CD4-positive, alpha-beta T cell treated with Interferon alpha-2 for 1 hour (primary cell): ENCODE measurements around the gene NPPA.

Source experiments
- DNase-seq, 2 donors: peaks; one replicate each; pipeline ENCODE4 v3.0.0-alpha.2; 2020 to 2022

NPPA gene

DNA sequence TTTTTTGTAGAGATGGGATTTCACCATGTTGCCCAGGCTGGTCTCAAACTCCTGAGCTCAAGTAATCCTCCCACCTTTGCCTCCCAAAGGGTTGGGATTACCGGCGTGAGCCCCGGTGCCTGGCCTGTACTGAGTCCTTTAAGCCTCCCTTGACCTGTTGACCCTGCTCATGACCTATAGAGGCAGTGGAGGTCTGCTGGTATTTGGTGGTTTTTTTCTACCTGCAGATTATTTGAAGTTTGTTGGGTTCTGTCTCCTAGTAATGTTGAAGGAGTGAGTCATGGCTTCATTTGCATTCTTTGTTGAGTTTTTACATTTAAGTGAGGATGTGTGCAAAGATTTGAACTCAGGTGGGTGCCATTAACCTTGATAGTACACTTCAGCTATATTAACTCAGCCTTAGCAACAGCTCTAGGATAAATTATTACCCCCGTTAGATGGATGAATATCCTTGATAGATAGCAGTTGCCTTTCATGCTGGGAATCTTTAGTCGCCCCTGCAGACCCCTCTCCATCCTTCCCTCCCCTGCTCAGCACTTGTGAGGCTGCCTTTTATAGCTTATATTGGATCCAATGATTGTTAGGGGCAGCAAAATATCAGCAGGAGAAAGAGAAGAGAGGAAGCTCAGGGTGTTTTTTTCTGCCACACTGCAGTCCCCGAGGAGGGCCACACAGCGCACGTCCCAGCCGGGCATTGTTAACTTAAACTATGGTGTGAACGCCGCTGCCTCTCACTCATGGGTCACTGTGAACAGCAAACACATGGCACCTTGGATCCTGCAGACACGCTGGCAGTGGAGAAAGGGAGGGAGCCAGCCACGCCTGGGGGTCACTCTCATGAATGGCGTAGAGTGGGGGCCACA is 26.0 kb upstream of the NPPA start:
- DNase-seq = no peak

GRCh38 chr1:11872545-11872944 is 25.0 kb upstream of the NPPA start:
- DNase-seq = no peak

DNA sequence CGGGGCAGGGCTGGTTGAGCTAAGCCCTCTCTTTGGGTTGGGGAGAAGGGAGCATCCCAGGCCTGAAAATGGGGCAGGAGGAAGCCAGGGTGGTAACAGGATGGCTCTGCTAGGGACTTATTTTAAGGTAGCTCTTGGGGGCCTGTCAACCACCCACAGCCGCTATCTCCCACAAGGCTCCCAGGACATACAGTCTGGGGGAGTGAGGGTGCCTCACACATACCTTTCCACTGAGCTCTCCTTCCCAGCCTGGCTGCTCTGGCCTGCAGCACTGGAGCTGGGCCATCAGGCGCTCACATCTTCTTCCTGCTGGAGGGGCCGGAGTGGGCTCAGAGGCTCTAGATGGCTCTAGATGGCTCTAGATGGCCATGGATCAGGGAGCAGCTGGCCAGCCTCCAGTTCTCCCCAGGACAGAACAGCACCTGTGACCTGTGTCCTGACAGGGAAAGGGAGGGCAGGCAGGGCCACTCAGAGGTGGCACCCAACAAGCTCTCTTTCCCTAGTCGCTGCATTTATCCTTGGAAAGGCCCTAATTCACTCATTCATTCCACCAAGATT is 22.1 kb upstream of the NPPA start:
- no peak for DNase-seq

GRCh38 chr1:11869104-11869503 is 21.5 kb upstream of the NPPA start:
- DNase-seq = no peak

DNA sequence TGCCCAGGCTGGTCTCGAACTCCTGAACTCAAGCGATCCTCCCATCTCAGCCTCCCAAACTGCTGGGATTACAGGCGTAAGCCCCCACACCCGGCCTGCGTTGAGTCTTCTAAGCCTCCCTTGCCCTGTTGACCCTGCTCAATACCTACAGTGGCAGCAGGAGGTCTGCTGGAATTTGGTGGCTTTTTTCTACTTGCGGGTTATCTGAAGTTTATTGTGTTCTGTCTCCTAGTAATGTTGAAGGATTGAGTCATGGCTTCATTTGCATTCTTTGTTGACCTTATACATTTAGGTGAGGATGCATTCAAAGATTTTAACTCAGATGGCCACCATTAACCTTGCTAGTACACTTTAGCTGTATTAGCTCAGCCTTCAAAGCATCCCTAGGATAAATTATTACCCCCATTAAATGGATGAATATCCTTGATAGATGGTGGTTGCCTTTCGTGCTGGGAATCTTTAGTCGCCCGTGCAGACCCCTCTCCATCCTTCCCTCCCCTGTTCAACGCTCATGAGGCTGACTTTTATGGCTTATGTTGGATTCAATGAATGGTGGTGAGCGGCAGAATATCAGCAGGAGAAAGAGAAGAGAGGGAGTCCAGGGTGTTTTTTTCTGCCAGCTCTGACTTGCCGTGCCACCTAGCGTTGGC is 20.9 kb upstream of the NPPA start:
- DNase-seq = no peak

DNA sequence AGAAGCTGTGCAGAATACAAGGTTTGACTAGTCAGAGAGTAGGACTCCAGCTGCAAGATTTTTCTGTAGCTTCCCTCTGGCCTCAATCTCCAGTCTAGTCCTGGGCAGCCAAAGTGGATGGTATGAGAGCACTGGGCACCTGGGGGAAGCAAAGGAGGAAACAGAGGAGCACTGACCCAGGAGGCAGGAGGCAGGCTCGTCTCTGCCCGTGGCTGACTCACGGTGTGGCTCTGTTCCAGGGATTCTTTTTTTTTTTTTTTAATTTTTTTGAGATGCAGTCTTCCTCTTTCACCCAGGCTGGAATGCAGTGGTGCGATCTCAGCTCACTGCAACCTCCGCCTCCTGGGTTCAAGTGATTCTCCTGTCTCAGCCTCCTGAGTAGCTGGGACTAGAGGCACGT is 15.3 kb upstream of the NPPA start:
- no peak for DNase-seq

DNA sequence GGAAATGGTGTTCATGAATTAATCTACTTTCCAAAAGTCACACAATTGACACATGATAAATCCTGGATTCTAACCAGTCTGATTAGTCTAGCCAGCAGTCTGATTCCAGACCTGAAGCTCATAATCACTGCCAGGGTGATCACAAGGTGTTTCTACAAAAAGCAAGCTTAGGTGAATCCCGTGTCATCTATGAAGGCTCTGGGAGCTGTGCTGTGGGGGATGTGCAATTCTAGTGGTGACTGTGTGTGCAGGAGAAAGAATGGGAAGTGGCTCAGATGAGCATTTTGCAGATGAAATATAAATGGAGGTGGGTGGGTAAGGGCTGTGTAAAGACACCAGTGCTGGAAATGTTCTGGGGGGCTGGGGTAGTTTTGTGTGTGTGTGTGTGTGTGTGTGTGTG is 13.0 kb upstream of the NPPA start:
- no peak for DNase-seq

GRCh38 chr1:11860083-11860482 is 12.5 kb upstream of the NPPA start:
- no peak for DNase-seq

DNA sequence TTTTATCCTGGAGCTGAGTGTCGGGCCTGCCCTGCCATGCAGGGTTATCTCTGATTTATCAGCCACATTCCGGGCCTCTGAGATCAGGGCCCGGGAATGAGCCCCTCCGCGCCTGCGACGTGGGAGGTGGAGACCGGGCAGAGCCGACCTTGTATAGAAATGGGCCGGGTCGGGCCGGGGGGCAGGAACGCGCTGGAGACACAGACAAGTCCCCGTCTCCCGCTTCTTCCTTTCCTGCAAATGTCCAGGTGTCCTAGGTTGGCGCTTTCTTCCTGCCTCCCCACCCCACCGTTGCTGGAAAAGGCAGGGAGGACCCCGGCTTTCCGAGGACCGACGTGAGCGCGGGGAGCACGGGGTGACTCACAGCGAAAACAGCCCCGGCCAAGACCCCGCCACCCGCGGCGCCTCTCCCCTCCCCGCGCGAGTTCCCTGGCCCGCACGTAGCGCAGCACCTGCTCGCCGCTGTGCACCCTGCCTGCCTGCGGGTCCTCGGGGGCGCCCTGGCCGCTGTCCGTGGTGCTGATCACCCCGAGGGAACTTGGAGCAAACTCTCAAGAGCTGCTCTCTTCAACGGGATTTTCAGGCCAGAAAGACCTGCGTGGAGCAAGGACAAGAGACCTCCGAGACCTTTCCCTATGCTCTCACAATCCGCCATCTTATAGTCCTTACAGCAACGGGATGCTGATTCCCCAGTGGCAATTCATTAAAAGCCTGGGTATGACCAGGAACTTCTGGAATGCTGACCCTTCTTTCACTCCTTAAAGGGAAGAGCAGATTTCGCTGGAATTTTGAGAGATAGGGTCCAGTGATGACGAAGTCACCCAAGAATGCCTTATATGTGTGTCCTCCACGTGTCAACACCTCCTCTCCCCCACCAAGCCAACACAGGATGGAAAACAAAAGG is 11.6 kb upstream of the NPPA start:
- peak; percentile 57 to 63 for DNase-seq

DNA sequence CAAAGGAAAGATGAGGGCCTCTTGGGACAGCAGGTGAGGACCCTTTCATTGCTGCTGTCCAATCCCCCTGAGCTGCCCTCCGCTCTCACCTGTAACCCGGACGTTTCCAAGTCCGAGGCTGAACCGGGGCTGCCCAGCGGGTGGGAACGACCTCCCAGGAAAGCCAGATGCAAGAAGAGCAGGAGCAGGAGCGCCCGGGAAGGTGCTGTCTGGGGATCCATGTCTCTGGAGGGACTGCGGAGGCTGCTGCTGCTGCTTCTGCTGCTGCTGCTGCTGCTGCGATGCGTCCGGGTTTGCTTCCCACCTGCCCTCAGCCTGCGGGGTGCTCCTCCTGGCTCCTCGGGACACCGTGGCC is 11.0 kb upstream of the NPPA start, which contains the start of gene NPPB:
NPPB (minus strand) TSS at position 333 of the 355 bp plus-strand sequence; CDS start at position 221, 112 bp downstream.
- DNase-seq = no peak

DNA sequence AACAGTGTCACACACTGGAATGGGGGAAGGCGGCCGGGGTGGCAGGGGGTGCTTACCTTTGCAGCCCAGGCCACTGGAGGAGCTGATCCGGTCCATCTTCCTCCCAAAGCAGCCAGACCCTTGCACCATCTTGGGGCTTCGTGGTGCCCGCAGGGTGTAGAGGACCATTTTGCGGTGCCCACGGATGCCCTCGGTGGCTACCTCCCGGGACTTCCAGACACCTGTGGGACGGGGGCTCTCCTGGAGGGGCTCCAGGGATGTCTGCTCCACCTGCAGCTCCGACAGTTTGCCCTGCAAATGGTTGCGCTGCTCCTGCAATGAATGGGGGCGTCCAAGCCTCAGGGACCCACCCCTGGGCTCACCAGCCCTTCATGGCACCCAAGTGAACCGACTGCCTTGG is 10.6 kb upstream of the NPPA start:
- no peak for DNase-seq

- DNase-seq = no peak
Observed at GRCh38 chr1:11857164-11857851, 9.7 kb upstream of the NPPA start.

GRCh38 chr1:11856698-11857097 is 9.1 kb upstream of the NPPA start:
- no peak for DNase-seq

DNA sequence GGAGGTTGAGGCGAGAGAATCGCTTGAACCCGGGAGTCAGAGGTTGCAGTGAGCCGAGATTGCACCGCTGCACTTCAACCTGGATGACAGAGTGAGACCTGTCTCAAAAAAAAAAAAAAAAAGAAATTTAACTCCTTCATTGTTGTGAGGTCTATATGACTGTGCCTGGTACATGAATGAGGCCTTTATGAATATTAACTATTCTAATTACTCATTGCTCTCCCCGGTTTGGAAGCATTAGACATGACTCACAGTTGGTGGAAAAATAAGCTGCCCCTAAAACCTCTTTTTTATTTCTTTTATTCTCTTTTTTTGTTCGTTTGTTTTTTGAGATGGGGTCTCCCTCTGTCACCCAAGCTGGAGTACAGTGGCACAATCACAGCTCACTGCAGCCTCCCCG is 7.8 kb upstream of the NPPA start:
- no peak for DNase-seq

GRCh38 chr1:11854519-11854918 is 6.9 kb upstream of the NPPA start:
- DNase-seq = no peak

DNA sequence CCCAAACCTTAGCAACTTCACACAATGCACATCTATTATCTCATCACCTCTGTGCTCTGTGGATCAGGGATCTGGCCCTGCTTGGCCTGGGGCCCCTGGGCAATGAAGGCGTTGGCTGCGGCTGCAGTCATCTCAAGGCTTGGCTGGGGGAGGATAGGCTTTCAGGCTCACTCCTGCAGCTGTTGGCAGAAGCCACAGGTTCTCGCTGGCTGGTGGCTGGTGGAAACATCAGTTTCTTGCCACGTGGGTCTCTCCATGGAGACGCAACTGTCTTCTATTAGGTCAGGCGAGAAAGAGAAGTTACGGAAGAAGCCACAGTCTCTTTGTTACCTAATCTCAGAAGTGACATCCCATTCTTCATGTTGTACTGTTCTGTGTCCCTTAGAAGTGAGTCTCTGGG is 3.6 kb upstream of the NPPA start:
- DNase-seq = no peak

DNA sequence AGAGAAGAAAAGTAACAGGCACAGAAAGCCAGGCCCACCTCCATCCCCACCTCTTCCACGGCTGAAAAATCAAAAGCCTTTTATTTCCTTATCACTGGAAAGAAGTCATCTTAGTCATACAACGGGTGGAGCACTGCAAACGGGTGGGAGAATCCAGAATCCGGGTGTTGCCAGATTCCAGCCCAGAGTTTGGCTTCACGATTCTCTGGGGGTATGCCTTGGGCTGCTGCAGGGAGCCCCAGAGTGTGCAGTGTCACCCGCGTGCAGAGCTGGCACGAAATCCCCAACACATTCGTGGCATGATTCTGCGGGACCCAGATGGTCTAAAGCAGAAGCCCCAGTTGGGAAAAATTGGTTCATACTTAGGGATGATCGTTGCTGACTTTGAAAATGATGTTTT is 2.6 kb upstream of the NPPA start:
- DNase-seq = no peak

GRCh38 chr1:11848373-11848700 is 754 bp upstream of the NPPA start:
- DNase-seq = no peak

DNA sequence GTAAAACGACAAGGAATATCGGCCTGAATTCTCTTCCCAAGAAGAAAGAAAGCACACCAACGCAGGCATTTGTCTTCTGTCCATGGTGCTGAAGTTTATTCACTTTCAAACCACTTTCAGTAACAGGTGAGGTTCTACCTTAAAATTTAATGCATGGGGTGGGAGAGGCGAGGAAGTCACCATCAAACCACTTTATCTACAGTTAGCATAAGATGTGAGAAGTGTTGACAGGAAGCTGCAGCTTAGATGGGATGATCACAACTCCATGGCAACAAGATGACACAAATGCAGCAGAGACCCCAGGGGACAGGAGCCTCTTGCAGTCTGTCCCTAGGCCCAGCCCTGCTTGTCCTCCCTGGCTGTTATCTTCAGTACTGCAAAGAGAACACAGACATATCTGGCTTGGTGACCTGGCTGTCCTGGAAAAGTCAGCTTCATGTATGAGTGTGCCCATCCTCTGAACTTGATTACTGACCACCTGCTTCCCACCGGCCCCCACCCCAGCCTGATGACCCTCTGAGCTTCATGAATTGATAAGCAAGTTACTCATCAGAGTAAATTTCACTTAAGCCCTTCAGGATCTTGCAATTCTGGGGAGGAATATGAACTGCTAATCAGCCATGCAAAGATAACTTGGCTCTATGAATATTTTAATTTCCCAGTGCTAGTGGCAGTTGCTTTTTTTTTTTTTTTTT is 1.8 kb downstream of the NPPA start:
- DNase-seq = peak in 1 of 2 donors; percentile 13

DNA sequence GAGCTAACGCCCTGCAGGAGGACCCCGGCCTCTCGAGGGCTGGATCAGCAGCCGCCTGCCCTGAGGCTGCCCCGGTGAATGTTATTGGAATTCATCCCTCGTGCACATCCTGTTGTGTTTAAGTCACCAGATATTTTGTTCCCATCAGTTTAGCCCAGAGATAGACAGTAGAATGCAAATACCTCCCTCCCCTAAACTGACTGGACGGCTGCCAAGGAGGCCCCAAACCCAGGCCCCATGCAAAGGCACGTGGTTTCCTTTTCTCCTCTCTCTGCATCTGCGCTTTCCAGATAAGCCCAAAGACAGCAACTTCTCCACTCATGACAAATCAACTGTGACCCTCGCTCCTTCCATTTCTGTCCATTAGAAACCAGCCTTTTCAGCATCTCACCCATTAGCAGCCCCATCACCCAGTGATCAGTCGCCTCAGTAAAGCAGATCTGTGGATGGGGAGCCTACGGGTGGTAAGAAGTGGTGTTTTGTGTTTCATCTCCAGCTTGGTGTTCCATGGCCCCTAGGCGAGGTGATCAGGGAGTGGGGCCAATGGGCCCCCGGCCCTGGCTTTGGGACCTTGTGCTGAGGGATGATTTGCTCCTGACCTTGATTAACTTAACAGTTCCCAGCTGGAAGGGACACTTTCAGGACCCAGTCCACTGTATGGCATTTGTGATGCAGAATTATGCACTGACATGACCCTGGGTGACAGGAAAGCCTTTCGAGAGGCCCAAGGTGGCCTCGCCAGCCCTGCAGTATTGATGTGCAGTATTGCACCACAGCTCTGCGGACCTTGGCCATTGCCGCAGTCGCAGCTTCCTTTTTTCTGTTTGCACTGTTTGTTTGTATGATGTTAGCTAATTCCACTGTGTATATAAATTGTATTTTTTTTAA is 5.2 kb downstream of the NPPA start:
- no peak for DNase-seq
